ENCODE data around the gene DNMT3B.

The DNMT3B gene

DNA sequence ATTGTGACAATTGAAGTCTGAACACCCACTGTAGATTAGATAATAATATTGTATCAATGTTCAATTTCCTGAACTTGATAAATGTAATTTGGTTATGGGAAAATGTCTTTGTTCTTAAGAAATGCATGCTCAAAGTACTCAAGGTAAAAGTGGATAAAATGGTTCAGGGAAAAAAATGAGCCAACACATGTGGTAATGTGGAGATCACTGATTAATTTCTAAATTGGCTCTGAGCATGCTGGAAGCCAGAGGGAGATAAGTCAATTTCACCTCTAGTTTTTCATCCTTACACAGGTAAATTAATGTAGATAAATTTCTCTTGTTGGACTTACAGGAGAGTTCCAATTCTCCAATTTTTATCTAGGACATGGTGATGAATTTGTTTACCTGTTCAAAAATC lies 10.9 kb upstream of the DNMT3B start:
- Histone ChIP-seq H2AFZ (ENCODE audit: low read depth, low read length) (no peak overlapping the region), H3K27me3 (ENCODE audit: insufficient read depth, low read length, poor library complexity) (no peaks in the 10 kb centered on the region), H3K9ac (ENCODE audit: low read depth, low read length) (no peak overlapping the region), H3K27ac (ENCODE audit: low read length) (no peak overlapping the region), H4K20me1 (ENCODE audit: insufficient read depth, low read length) (no peaks in the 10 kb centered on the region), H3K4me2 (ENCODE audit: insufficient read depth, low read length) (no peak overlapping the region), H3K4me1 (ENCODE audit: insufficient read depth, low read length) (no peaks in the 10 kb centered on the region), H3K4me3 (ENCODE audit: low read depth in 1 of 2, low read length in 2 of 2) (no peak overlapping the region), H3K36me3 (ENCODE audit: insufficient read depth, low read length) (no peaks in the 10 kb centered on the region), H3K79me2 (ENCODE audit: insufficient read depth, low read length) (no peaks in the 10 kb centered on the region), H3K9me3 (ENCODE audit: insufficient read depth, low read length, severe bottlenecking) (no peaks in the 10 kb centered on the region)
- ATAC-seq (ENCODE audit: insufficient read depth, low read depth) (no peak), DNase-seq (no peak)
- TF ChIP-seq, protein P1, sequence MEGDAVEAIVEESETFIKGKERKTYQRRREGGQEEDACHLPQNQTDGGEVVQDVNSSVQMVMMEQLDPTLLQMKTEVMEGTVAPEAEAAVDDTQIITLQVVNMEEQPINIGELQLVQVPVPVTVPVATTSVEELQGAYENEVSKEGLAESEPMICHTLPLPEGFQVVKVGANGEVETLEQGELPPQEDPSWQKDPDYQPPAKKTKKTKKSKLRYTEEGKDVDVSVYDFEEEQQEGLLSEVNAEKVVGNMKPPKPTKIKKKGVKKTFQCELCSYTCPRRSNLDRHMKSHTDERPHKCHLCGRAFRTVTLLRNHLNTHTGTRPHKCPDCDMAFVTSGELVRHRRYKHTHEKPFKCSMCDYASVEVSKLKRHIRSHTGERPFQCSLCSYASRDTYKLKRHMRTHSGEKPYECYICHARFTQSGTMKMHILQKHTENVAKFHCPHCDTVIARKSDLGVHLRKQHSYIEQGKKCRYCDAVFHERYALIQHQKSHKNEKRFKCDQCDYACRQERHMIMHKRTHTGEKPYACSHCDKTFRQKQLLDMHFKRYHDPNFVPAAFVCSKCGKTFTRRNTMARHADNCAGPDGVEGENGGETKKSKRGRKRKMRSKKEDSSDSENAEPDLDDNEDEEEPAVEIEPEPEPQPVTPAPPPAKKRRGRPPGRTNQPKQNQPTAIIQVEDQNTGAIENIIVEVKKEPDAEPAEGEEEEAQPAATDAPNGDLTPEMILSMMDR (IDR thresholded peaks at IDR 0.05; ENCODE audit: borderline replicate concordance, extremely low read depth, low read length, poor library complexity, severe bottlenecking): no peak
- no peak for TF ChIP-seq EZH2 (IDR thresholded peaks at IDR 0.05; ENCODE audit: borderline replicate concordance, low read depth, low read length, severe bottlenecking)

DNA sequence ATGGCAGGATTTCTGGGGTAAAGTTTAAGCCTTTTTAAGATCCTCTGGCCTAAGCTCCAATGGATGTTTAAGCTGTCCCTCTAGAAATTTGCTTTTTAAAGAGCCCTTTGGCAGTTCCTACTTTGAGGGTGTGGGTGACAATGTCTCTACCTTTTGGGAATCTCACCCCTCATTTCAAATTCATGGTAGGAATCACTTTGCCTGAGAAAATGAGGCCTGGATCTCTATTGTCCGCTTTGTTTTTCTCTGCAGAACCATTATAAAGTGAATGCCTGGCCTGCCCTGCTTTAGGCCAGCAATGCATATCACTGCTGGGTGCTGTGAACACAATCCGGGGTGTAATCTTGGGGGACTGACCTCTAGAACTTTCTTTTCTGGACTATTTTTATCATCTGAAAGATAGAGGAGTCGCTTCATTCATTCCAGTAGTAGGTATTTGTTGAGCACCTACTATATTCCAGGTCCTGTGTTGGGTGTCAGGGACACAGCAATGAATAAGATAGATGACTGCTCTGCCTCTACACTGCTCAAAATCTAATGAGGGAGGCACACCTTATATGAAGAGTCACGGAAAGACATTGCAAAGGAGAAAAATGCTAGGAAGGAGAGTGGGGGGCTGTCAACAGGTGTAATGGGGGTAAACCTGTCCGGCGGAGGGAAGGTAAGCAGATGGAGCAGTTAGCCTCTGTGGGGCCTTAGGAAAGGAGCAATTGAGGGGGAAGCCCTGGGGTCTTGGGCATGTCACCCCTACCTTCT lies 10.3 kb upstream of the DNMT3B start:
- Histone ChIP-seq H3K9me3 (ENCODE audit: insufficient read depth, low read length, severe bottlenecking) (no peaks in the 10 kb centered on the region), H2AFZ (ENCODE audit: low read depth, low read length) (peak overlapping the region; percentile 40; the same call in 1 of the 2 replicates), H3K9ac (ENCODE audit: low read depth, low read length) (no peak overlapping the region), H4K20me1 (ENCODE audit: insufficient read depth, low read length) (no peaks in the 10 kb centered on the region), H3K79me2 (ENCODE audit: insufficient read depth, low read length) (no peaks in the 10 kb centered on the region), H3K36me3 (ENCODE audit: insufficient read depth, low read length) (no peaks in the 10 kb centered on the region), H3K4me1 (ENCODE audit: insufficient read depth, low read length) (no peaks in the 10 kb centered on the region), H3K27ac (ENCODE audit: low read length) (no peak overlapping the region), H3K4me3 (ENCODE audit: low read depth in 1 of 2, low read length in 2 of 2) (no peak overlapping the region), H3K4me2 (ENCODE audit: insufficient read depth, low read length) (no peak overlapping the region), H3K27me3 (ENCODE audit: insufficient read depth, low read length, poor library complexity) (no peaks in the 10 kb centered on the region)
- TF ChIP-seq, protein P1 (IDR thresholded peaks at IDR 0.05; ENCODE audit: borderline replicate concordance, extremely low read depth, low read length, poor library complexity, severe bottlenecking): no peak
- no peak for TF ChIP-seq EZH2 (IDR thresholded peaks at IDR 0.05; ENCODE audit: borderline replicate concordance, low read depth, low read length, severe bottlenecking)
- ATAC-seq (ENCODE audit: insufficient read depth, low read depth) (no peak), DNase-seq (no peak)

DNA sequence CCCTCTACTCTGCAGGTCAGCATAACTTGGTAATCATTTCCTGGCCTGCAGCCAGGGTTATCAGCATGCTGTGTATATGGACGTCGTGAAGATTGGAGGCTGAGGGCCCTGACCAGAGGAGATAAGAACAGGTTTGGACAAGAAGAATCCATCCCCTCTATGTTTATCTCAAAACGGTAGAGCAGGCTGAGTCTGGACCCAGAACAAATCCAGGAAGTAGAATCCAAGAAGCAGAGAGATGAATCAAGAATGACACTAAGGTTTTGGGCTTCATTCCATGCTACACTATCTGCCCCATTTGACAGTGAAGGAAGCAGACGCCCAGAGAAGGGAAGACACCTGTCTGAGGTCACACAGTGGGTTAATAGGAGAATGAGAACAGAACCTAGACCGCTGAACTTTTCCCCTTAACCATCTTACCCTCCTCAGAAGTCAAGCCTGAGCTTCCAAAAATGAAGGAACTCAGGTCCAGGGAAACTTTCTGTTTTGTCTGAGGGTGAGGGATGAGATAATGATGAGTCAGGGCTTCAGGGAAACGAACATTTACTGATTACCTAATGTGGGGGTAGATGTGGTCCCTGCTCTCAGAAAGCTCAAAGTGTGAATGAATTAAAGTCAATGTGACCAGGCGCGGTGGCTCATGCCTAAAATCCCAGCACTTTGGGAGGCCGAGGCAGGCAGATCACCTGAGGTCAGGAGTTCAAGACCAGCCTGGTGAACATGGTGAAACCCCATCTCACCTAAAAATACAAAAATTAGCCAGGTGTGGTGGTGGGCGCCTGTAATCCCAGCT lies 9.5 kb upstream of the DNMT3B start:
- Histone ChIP-seq H2AFZ (ENCODE audit: low read depth, low read length) (no peak overlapping the region; the same call in 1 of the 2 replicates), H4K20me1 (ENCODE audit: insufficient read depth, low read length) (no peaks in the 10 kb centered on the region), H3K9me3 (ENCODE audit: insufficient read depth, low read length, severe bottlenecking) (no peaks in the 10 kb centered on the region), H3K4me3 (ENCODE audit: low read depth in 1 of 2, low read length in 2 of 2) (no peak overlapping the region), H3K79me2 (ENCODE audit: insufficient read depth, low read length) (no peaks in the 10 kb centered on the region), H3K4me2 (ENCODE audit: insufficient read depth, low read length) (no peak overlapping the region), H3K9ac (ENCODE audit: low read depth, low read length) (no peak overlapping the region), H3K36me3 (ENCODE audit: insufficient read depth, low read length) (no peaks in the 10 kb centered on the region), H3K4me1 (ENCODE audit: insufficient read depth, low read length) (no peaks in the 10 kb centered on the region), H3K27me3 (ENCODE audit: insufficient read depth, low read length, poor library complexity) (no peaks in the 10 kb centered on the region), H3K27ac (ENCODE audit: low read length) (no peak overlapping the region)
- ATAC-seq (ENCODE audit: insufficient read depth, low read depth) (no peak), DNase-seq (no peak)
- TF ChIP-seq, protein P1 (IDR thresholded peaks at IDR 0.05; ENCODE audit: borderline replicate concordance, extremely low read depth, low read length, poor library complexity, severe bottlenecking): no peak
- TF ChIP-seq EZH2 (IDR thresholded peaks at IDR 0.05; ENCODE audit: borderline replicate concordance, low read depth, low read length, severe bottlenecking): no peak

Data from DND-41 (cell line).